GM18526 (cell line): ENCODE measurements around the gene CRYBG3.

Experiments
- POLR2A ChIP-seq: IDR thresholded peaks from 3 replicates; pipeline ENCODE4 v1.6.1; 2011; ENCODE audit not compliant: insufficient read length; ENCODE audit errors: extremely low read depth

The CRYBG3 gene

DNA sequence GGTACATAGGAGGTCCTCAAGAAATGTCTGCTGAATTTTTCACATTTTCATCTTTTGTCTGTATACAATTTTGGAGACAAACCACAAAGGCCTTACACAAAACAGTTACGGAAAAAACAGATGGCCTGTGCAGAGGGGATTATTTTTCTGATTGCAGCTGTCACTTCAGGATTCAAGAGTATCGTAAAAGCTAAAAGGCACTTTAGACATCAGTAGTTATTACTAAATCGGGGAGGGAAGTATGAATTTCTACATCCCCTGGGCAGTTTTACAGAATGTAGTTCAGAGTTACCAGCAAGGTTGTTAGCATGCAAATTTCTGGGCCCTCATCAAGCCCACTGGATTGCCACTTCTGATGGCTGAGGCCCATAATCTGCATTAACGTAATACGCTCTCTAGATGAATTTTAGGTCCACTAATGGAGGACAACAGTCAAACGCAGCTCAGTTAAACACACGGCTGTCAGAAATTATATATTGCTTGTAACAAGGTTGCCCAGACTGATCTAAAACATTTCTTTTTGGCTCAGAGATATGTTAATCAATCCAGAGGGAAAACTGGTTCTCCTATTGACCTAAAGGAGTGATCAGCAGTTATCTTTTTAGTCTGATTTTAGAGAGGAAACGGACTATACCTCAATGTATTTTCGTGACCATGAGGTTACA is 149.3 kb downstream of the CRYBG3 start:
- no peak for TF ChIP-seq POLR2A

DNA sequence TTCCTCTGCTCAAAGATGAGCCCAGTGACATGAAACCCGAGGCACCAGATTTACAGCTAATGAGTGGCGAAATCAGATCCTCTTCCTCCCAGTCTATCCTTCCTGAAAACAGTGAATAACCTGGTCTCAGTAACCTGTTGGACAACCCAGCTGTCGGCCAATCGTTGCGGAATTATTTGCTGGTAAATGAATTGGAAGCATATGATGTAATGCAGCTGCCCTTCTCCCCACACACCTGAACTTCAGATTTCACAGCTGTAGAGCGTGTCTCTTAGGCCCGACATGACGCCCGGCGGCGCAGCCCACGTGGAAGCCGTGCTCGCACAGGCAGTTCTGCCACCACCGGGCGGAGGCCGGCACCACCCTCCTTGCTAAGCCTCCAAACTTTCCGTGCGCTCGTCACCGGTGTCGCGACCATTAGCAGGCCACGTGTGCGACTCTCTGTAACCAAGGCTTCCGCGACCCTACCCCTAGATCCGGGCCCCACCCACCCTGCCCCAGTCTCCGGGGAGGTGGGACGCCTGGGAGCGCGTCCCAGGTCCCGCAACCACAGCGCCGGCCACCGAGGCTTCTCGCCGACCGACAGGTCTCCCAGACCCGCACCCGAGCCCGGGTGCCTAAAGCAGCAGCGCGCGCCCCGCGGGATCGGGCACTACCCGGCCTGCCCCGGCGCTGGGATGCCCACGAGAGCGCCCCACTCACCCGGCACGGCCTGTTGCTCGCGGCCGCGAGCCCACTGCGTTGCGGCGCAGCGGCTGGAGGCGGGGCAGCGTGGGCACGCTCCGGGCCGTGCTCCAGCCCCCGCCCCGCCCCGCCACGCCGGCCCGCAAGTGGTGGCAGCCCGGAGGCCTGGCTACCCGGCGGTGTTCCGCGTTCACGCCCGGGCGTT is 150.1 kb downstream of the CRYBG3 start, which contains the start of gene RIOX2:
Gene RIOX2, minus strand, starts transcription at position 753 of the 889 bp plus-strand sequence. CDS start 4,838 bp downstream, outside the sequence.
- TF ChIP-seq POLR2A: peak; percentile 82

DNA sequence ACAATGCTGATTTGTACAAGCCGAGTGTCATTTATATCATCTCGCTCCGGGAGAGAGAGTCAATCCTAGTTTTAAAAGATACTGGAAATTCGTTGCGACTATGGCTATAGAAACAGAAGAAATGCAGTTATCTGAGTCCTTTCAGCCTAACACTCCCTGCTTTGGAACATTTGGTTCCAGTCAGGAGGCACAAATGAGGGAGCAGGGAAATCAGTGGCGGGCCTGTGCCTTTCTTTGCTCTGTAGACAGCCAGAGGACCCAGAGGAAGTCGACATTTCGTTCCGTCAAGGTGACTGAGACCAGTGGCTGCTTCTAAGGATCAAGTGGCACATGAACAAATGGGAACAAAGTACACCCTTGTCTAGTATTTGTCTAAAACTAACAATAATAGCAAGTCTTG is 151.2 kb downstream of the CRYBG3 start:
- no peak for TF ChIP-seq POLR2A

DNA sequence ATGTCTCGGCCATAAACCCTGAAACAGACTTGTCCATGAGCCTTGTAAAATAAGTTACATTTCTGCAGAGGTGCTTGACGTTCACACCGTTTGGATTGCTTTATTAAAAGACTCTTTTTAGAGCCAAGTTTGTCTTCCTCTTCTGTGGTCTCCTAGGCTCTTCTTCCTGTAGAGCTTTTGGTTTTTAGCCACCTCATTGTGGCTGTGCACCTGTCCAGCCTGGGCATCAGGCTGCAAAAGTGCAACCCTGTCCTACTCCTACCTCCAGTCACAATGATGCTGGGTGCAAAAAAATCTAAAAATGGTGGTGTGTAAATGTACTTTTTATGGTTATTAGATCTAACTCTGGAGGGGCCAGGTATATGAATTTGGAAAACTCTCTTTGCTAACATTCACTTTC is 153.2 kb downstream of the CRYBG3 start:
- TF ChIP-seq POLR2A: no peak

DNA sequence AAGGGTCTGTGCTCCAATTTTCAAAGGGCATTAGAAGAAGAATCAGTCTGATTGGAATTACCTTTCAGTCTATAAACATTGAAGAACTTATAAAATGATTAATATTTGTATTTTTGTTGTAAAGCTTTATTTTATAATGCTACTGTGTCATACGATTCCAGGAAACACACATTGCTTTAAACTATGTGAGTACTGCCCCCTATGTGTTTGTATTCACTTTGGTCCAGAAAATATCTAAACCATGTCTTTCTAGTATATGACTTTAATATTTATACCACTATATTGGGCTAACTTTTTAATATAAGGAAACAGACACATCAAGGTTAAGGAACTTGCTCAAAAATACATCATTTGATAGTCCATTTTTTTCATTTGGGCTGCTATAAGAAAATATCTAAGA is 153.7 kb downstream of the CRYBG3 start:
- no peak for TF ChIP-seq POLR2A

DNA sequence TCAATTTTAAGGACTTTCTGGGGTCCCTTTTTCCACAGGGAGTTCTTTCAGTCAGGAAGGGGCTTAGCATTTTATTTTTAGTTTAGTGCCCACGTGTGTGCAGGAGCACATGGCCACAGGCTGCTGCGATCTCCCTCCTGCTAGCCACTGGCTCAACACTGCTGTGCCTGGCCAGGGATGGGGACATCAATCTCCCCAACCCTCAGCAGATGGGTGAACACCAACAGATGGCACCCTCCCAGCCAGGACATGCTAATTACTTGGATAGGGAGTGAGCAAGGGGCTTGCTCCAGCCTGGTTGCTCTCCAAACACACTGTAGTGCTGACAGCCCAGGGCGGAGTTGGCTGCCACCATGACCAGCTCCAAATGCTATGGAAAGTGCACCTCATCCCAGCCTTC is 157.8 kb downstream of the CRYBG3 start:
- TF ChIP-seq POLR2A: no peak

DNA sequence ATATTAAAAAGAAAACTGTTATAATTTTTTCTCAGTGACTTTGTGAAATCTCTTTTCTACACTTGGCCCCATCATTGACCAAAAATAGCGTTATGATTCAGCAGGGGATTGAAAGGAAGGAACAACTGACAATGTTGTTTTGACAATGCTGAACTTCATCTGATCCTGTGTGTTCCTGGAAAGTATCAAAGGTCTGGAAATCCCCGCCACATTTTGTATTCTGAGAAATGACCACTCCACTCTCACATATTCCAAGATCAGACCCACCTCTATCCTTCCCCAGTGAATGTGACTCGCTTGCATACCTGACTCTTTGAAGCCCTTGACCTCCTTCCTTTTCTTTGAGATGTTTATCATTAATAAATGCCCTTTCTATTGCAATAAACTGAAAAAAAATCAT is 160.1 kb downstream of the CRYBG3 start:
- no peak for TF ChIP-seq POLR2A

DNA sequence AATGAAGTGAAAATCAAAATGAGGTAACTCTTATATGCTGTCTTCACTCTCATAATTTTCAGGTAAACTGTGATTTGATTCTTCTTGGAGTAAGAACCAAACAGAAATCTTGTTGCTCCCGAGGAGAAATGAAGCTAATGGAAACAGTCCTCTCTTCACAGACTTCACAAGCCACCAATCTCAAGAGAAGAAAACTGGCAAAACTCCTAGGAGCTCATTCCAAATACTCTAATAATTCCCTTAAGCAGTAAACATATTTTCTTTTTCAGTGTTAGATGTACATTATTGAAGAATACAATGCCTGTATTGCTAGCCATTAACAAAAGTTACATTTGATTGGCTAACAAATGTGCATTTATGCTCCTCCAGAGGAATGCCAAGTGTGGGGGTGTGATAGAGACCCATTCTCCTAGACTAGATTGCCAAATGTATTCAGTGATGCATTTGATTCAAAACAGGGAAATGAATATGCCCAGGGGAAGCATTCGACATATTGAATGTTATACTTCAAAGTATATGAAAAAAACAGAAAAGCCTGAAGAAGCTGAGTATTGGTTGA is 162.2 kb downstream of the CRYBG3 start:
- no peak for TF ChIP-seq POLR2A

DNA sequence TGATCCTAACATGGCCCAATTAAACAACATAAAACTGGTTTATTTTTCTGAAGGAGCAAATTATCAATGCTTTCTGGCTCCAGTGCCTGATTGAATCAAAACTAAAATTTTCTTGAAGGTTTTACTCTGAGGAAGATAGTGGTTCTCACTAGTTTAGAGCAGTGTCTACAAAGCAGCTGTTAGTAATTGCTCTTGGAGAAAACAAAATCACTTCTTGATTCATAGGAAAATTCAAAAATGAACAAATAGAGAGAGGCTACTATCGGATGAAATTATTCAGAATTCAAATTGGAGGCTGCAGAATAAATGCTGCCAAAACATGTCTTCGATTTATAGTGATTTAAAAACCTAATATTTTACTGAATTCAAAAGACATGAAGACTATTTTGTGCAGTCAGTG is 165.5 kb downstream of the CRYBG3 start:
- no peak for TF ChIP-seq POLR2A

DNA sequence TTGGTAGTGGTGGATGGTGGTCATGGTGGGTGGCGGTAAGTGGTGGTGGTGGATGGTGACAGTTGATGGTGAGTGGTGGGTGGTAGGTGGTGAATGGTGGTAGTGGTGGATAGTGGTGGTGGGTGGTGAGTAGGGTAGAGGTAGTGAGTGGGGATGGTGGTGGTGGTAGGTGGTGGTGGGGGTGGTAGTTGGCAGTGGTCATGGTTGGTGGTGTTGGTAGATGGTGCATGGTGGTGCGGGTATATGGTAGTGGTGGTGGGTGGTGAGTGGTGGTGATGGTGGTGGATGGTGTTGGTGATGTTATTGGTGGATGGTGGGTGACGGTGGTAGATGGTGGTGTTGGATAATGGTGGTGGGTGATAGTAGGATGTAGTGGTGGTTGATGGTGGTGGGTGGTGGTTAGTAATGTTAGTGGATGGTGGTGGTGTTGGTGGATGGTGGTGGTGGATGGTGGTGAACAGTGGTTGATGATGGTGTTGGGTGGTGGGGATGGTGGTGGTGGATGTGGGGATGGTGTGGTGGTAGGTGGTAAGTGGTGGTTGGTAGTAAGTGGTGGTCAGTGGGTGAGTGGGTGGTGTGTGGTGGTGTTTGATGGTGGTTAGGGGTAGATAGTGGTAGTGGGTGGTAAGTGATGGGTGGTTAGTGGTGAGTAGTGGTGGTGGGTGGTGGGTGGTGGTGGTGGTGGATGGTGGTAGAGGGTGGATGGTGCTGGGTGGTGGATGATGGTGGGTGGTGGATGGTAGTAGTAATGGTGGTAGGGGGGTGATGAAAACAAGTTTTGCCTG is 167.2 kb downstream of the CRYBG3 start:
- no peak for TF ChIP-seq POLR2A

DNA sequence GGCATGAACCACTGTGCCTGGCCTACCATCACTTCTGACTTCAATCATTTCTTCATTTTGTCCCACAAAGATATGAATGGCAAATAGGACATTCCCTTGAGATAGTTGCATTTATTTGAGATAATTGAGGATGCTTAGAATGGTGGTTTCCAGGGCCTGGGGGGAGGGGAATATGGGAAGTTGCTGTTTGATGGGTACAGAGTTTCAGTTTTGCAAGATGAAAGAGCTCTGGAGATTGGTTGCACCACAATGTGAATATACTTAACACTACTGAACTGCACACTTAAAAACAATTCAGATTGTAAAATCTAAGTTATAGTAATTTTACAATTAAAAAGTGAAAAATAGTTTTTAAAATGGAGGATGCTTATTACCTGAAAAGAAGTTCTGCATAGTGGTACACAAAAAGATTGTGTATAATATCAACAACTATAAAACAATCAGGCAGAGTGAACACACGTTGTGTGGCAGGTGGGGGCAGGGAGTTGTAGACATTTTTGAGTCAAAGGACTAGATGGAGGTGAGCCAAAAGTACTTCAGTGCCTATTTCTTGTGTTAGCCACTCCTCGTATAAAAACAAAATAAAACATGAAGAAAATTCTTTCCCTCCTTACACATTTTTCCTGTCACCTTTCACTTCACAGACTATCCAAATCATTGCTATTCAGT is 168.9 kb downstream of the CRYBG3 start:
- no peak for TF ChIP-seq POLR2A

DNA sequence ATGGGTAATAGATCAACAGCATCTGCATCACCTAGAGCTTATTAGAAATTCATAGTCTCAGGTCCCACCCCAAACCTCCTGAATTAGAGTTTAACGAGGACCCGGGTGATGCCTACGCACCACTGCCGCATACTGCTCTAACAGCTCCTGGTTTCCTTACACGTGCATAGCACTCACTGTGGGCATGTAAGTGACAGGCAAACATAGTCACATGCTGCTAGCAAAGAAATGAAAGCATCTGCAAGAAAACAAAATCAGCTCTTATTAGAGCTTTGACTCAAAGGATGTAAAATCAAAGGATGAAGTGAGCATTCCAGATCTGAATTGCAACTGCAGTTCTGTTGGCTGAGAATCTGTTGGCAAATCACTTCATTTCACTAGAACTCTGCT is 169.5 kb downstream of the CRYBG3 start:
- no peak for TF ChIP-seq POLR2A

DNA sequence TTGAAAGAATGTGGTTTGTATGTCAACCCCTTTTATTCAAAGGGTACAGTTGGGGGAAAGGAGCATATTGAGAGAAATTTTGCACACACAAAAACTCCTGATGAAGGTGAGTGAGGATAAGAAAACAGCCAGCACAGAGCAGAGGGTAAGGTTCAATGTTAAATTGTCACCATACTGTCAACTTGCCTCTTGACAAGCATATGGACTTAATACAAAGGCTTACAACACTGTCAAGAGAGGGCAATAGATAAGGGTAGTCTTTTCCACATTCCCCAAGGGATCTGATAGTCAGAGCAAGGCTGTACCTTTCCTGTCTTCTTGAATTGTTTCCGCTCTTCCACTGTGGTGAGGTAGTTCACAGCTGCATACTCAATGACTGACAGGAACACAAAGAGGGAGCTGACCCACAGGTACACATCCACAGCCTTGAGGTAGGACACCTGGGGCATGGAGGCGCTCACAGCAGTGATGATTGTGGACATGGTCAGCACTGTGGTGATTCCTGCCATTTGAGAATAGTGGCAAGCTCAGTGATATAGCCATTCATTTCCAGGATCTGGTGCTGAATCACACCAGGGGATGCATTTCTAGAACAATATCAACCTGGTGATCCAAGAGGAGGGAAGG is 170.8 kb downstream of the CRYBG3 start:
- TF ChIP-seq POLR2A: no peak

DNA sequence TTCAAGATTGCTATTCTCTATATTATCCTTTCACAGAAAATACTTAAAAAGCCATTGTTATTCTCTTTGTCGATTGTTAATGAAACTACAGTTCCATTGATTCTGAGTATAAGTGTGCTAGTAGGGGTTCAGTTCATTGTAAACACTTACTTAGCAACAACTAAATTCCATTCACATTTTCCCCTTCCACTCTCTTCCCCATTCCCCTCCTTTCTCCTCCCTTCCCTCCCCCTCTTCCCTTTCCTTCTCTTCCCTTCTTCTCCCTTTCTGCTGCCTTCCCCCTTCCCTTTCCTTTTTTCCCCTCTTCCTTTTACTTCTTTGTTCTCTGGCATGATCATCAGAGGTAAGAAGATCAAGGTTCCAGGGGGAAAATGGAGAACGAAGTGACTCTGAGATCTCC is 171.7 kb downstream of the CRYBG3 start:
- TF ChIP-seq POLR2A: no peak
